Uterus (tissue), 4 donors: Measurements from ENCODE around the gene FLOT1. TPM values are rescaled to one million over a fixed set of nuclear protein-coding genes. Genes with fewer than 3 reads are reported as not detected.
"Not testable (repeated sequence)": the region's sequence is repeated elsewhere in the genome, so short reads cannot be mapped to it uniquely, and the experiment has no call there.

Experiments
- DNase-seq, 2 donors: peaks; one replicate each; pipeline ENCODE4 v3.0.0-alpha.2; 2019 to 2020
- H3K27ac ChIP-seq, 2 donors: fragments of 200-600 bp; sonication (generic); 1 replicate in 1 of 2; 2 replicates in 1 of 2; pipeline ENCODE4 v1.5.1; 2016 to 2018
- H3K27me3 ChIP-seq, 2 donors: fragments of 200-600 bp; sonication (generic); one replicate each; pipeline ENCODE4 v1.5.1; 2018 to 2019; ENCODE audit warnings: control low read depth in 1 of 2
- H3K36me3 ChIP-seq, 2 donors: fragments of 200-600 bp; sonication (generic); one replicate each; pipeline ENCODE4 v1.5.1; 2019; ENCODE audit warnings: control low read depth in 1 of 2
- H3K4me1 ChIP-seq, 2 donors: fragments of 200-600 bp; sonication (generic); one replicate each; pipeline ENCODE4 v1.5.1; 2018 to 2019; ENCODE audit warnings: control low read depth in 1 of 2
- H3K4me3 ChIP-seq, 2 donors: fragments of 200-600 bp; sonication (generic); 1 replicate in 1 of 2; 2 replicates in 1 of 2; pipeline ENCODE4 v1.5.1; 2018 to 2019; ENCODE audit warnings: mild to moderate bottlenecking in 1 of 2
- H3K9me3 ChIP-seq, 2 donors: fragments of 200-600 bp; sonication (generic); one replicate each; pipeline ENCODE4 v1.5.1; 2019; ENCODE audit warnings: control low read depth in 1 of 2
- CTCF ChIP-seq, 4 experiments: fragments of 200-600 bp in 2 of 4; fragments of 450-650 bp in 2 of 4; sonication (generic) in 2 of 4; IDR thresholded peaks; one replicate each; pipeline ENCODE4 v1.5.1; 2016 to 2019; ENCODE audit warnings: antibody characterized with exemption in 4 of 4, mild to moderate bottlenecking in 2 of 4, moderate library complexity in 1 of 4
- POLR2A ChIP-seq, 2 donors: fragments of 450-650 bp; IDR thresholded peaks; one replicate each; pipeline ENCODE4 v1.6.1; 2016; ENCODE audit warnings: antibody characterized with exemption in 2 of 2, mild to moderate bottlenecking in 1 of 2, moderate library complexity in 1 of 2
- intact Hi-C: fragments of 100-400 bp; cut with DNase I; formaldehyde crosslinking; loops from one replicate; pipeline ENCODE4 v1.15.1; 2023; ENCODE audit warnings: low total_unique reads
- total RNA-seq, 4 donors: library from RNA; depleted of rRNA in 3 of 4; stranded (reverse); fragments of >200 nt in 3 of 4; gene quantifications; one replicate each; pipeline versions ENCODE4 v1.1.0 to v1.2.4, GENCODE V29; 2014 to 2023
- donor health status: DM: yes; HTN: yes; CAD: no.

Gene FLOT1
- total RNA-seq, 4 donors from 2014 or later = 47.1 to 155 (median 64.6) TPM

- DNase-seq = no peak
- Histone ChIP-seq H3K27ac (peak overlapping the region; percentile 19 to 36), H3K36me3 (no peaks in the 10 kb centered on the region), H3K4me3 (no peak overlapping the region), H3K4me1 (no peaks in the 10 kb centered on the region), H3K9me3 (no peaks in the 10 kb centered on the region), H3K27me3 (no peaks in the 10 kb centered on the region)
- TF ChIP-seq CTCF (IDR thresholded peaks at IDR 0.05) (no peak), POLR2A (IDR thresholded peaks at IDR 0.05) (no peak)
- intact Hi-C loops = no loop called here
Observed at GRCh38 chr6:30727920-30728553, 14.4 kb downstream of the FLOT1 start.

- H3K27me3 ChIP-seq = no peaks in the 10 kb centered on the region
- no peak for TF ChIP-seq CTCF (IDR thresholded peaks at IDR 0.05)
- no peak for TF ChIP-seq POLR2A (IDR thresholded peaks at IDR 0.05)
- H3K36me3 ChIP-seq = no peaks in the 10 kb centered on the region
- no peak for DNase-seq
- no peaks in the 10 kb centered on the region for H3K9me3 ChIP-seq
- no peak overlapping the region for H3K4me3 ChIP-seq
- H3K4me1 ChIP-seq = no peaks in the 10 kb centered on the region
- intact Hi-C loops = no loop called here
- peak overlapping the region; percentile 17 to 34 for H3K27ac ChIP-seq
Observed at GRCh38 chr6:30726506-30727413, 15.7 kb downstream of the FLOT1 start.

GRCh38 chr6:30725713-30726505 is 16.6 kb downstream of the FLOT1 start:
- Histone ChIP-seq H3K4me1 (no peaks in the 10 kb centered on the region), H3K27me3 (no peaks in the 10 kb centered on the region), H3K9me3 (no peaks in the 10 kb centered on the region), H3K4me3 (no peak overlapping the region), H3K36me3 (no peaks in the 10 kb centered on the region), H3K27ac (peak overlapping the region in 1 of 2 donors; percentile 17)
- no peak for DNase-seq
- TF ChIP-seq CTCF (IDR thresholded peaks at IDR 0.05) (no peak), POLR2A (IDR thresholded peaks at IDR 0.05) (no peak)
- intact Hi-C loops = no loop called here

GRCh38 chr6:30724906-30725667 is 17.4 kb downstream of the FLOT1 start:
- intact Hi-C loops = no loop called here
- Histone ChIP-seq H3K27ac (peak overlapping the region; percentile 5 to 28), H3K9me3 (no peaks in the 10 kb centered on the region), H3K4me1 (no peaks in the 10 kb centered on the region), H3K27me3 (no peaks in the 10 kb centered on the region), H3K4me3 (no peak overlapping the region), H3K36me3 (no peaks in the 10 kb centered on the region)
- TF ChIP-seq POLR2A (IDR thresholded peaks at IDR 0.05) (no peak), CTCF (IDR thresholded peaks at IDR 0.05) (no peak)
- no peak for DNase-seq

- not testable (repeated sequence) for DNase-seq, H3K36me3 ChIP-seq, H3K4me3 ChIP-seq, H3K27me3 ChIP-seq, H3K9me3 ChIP-seq, H3K4me1 ChIP-seq
- intact Hi-C loops = loop anchor here (2.0 kb wide), 1 partner anchor 45 kb away; no protein-coding TSS in a partner anchor
- H3K27ac ChIP-seq = peak overlapping the region in 1 of 2 donors; percentile 39
Observed at GRCh38 chr6:30723843-30724741, 18.4 kb downstream of the FLOT1 start.

- not testable (repeated sequence) for H3K27me3 ChIP-seq, DNase-seq, H3K9me3 ChIP-seq, H3K4me3 ChIP-seq, H3K36me3 ChIP-seq, H3K4me1 ChIP-seq
- intact Hi-C loops = loop anchor here (2.0 kb wide), 1 partner anchor 44 kb away; no protein-coding TSS in a partner anchor
- peak overlapping the region; percentile 21 to 91 for H3K27ac ChIP-seq
Observed at GRCh38 chr6:30723159-30723842, 19.2 kb downstream of the FLOT1 start.
